ENCODE measurements around the gene AGPS.

The AGPS gene

GRCh38 chr2:177593402-177593801 lies 200.8 kb downstream of the AGPS start:
- Histone ChIP-seq H3K27ac (no peak overlapping the region), H3K4me3 (no peak overlapping the region)
- DNase-seq (ENCODE audit: low spot score) = no peak
- TF ChIP-seq, protein P1, sequence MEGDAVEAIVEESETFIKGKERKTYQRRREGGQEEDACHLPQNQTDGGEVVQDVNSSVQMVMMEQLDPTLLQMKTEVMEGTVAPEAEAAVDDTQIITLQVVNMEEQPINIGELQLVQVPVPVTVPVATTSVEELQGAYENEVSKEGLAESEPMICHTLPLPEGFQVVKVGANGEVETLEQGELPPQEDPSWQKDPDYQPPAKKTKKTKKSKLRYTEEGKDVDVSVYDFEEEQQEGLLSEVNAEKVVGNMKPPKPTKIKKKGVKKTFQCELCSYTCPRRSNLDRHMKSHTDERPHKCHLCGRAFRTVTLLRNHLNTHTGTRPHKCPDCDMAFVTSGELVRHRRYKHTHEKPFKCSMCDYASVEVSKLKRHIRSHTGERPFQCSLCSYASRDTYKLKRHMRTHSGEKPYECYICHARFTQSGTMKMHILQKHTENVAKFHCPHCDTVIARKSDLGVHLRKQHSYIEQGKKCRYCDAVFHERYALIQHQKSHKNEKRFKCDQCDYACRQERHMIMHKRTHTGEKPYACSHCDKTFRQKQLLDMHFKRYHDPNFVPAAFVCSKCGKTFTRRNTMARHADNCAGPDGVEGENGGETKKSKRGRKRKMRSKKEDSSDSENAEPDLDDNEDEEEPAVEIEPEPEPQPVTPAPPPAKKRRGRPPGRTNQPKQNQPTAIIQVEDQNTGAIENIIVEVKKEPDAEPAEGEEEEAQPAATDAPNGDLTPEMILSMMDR (IDR thresholded peaks at IDR 0.05) = no peak

Data from coronary artery (tissue), 2 donors.